IMR-90 (cell line): ENCODE results near the gene HLA-E. TPM values are rescaled to one million over a fixed set of nuclear protein-coding genes. Genes with fewer than 3 reads are reported as not detected.

Experiments used
- ATAC-seq: fragments of 200-7000 bp; cut with Tn5 transposase; 2 replicates; pipeline ENCODE4 v1.9.1; 2020; ENCODE audit warnings: low read depth, mild to moderate bottlenecking, moderate library complexity
- BruUV-seq: library from RNA; stranded (reverse); fragments of 400-500 nt; replicated peaks from 2 replicates; lab custom pipeline; 2021; lab: Mats Ljungman, UMichigan
- CTCF ChIA-PET: fragments of 300-600 bp; formaldehyde crosslinking; extraction: SDS; loops from one replicate; lab custom pipeline; 2021; ENCODE audit warnings: antibody characterized with exemption; lab: Yijun Ruan, JAX
- POLR2A ChIA-PET: fragments of 300-600 bp; sonication (Branson Sonifier 250); formaldehyde crosslinking; loops from one replicate; lab custom pipeline; 2022; ENCODE audit warnings: antibody characterized with exemption; ENCODE audit not compliant: unreplicated experiment; lab: Charles Lee
- DNase-seq: peaks from one replicate; pipeline ENCODE4 v3.0.0; 2013
- H2AFZ ChIP-seq: replicated peaks from 2 replicates; pipeline ENCODE3; 2013; ENCODE audit warnings: low read length, mild to moderate bottlenecking; ENCODE audit not compliant: poor library complexity
- H2AK5ac ChIP-seq: 2 replicates; pipeline ENCODE4 v1.6.1; 2013; ENCODE audit warnings: low read depth, low read length, inconsistent platforms
- H2AK9ac ChIP-seq: replicated peaks from 2 replicates; pipeline ENCODE3; 2013; ENCODE audit warnings: mild to moderate bottlenecking, low read depth, low read length, moderate library complexity; ENCODE audit not compliant: poor library complexity
- H2BK120ac ChIP-seq: 2 replicates; pipeline ENCODE4 v1.6.1; 2013; ENCODE audit warnings: low read depth, low read length, inconsistent platforms
- H2BK15ac ChIP-seq: 3 replicates; pipeline ENCODE4 v1.6.1; 2013; ENCODE audit warnings: low read depth, low read length, inconsistent platforms
- H2BK20ac ChIP-seq: 2 replicates; pipeline ENCODE4 v1.6.1; 2013; ENCODE audit warnings: low read depth, mild to moderate bottlenecking, inconsistent platforms, low read length, moderate library complexity
- H2BK5ac ChIP-seq: 2 replicates; pipeline ENCODE4 v1.6.1; 2013; ENCODE audit warnings: mild to moderate bottlenecking, low read depth, low read length, inconsistent platforms; ENCODE audit not compliant: poor library complexity, severe bottlenecking
- H3K14ac ChIP-seq: replicated peaks from 2 replicates; pipeline ENCODE4 v1.6.1; 2013; ENCODE audit warnings: low read depth, low read length, inconsistent platforms
- H3K18ac ChIP-seq: 2 replicates; pipeline ENCODE4 v1.6.1; 2013; ENCODE audit warnings: low read depth, low read length, control low read depth
- H3K23ac ChIP-seq: 2 replicates; pipeline ENCODE4 v1.6.1; 2013; ENCODE audit warnings: low read depth, low read length, inconsistent platforms
- H3K27ac ChIP-seq: 2 replicates; pipeline ENCODE4 v1.5.1; 2013; ENCODE audit warnings: mild to moderate bottlenecking, control low read depth, low read length; ENCODE audit not compliant: insufficient read depth
- H3K27me3 ChIP-seq: 2 replicates; pipeline ENCODE4 v1.6.1; 2013; ENCODE audit warnings: low read length; ENCODE audit not compliant: control insufficient read depth, insufficient read depth
- H3K36me3 ChIP-seq: 2 replicates; pipeline ENCODE4 v1.6.1; 2013; ENCODE audit warnings: low read length, mixed read lengths; ENCODE audit not compliant: control insufficient read depth, insufficient read depth
- H3K4ac ChIP-seq: 2 replicates; pipeline ENCODE4 v1.6.1; 2013; ENCODE audit warnings: low read depth, low read length, inconsistent platforms
- H3K4me1 ChIP-seq: 2 replicates; pipeline ENCODE4 v1.6.1; 2013; ENCODE audit warnings: low read length, mixed read lengths; ENCODE audit not compliant: control insufficient read depth, insufficient read depth
- H3K4me2 ChIP-seq: 2 replicates; pipeline ENCODE4 v1.6.1; 2013; ENCODE audit warnings: low read depth, mild to moderate bottlenecking, control low read depth, low read length, moderate library complexity
- H3K4me3 ChIP-seq: 2 replicates; pipeline ENCODE4 v1.5.1; 2013; ENCODE audit warnings: low read depth, mild to moderate bottlenecking, control low read depth, low read length, moderate library complexity; ENCODE audit not compliant: insufficient read depth
- H3K56ac ChIP-seq: 2 replicates; pipeline ENCODE4 v1.6.1; 2013; ENCODE audit warnings: low read length, inconsistent platforms; ENCODE audit not compliant: insufficient read depth; ENCODE audit errors: extremely low read depth
- H3K79me1 ChIP-seq, 2 experiments: 2 replicates each; pipeline ENCODE4 v1.6.1; 2013; ENCODE audit warnings: low read length in 2 of 2, inconsistent platforms in 1 of 2, low read depth in 1 of 2
- H3K9ac ChIP-seq: 2 replicates; pipeline ENCODE4 v1.6.1; 2013; ENCODE audit warnings: low read depth, low read length, control low read depth
- H3K9me1 ChIP-seq: 2 replicates; pipeline ENCODE4 v1.6.1; 2013; ENCODE audit warnings: low read length, inconsistent platforms; ENCODE audit not compliant: insufficient read depth
- H3K9me3 ChIP-seq: 2 replicates; pipeline ENCODE4 v1.6.1; 2013; ENCODE audit warnings: low read length; ENCODE audit not compliant: control insufficient read depth, insufficient read depth
- H4K20me1 ChIP-seq: 2 replicates; pipeline ENCODE4 v1.6.1; 2013; ENCODE audit warnings: low read length, inconsistent platforms; ENCODE audit not compliant: insufficient read depth
- H4K5ac ChIP-seq: 2 replicates; pipeline ENCODE4 v1.6.1; 2013; ENCODE audit warnings: mild to moderate bottlenecking, low read depth, low read length, control low read depth
- H4K8ac ChIP-seq, 2 experiments: 2 replicates each; pipeline ENCODE4 v1.6.1; 2013; ENCODE audit warnings: low read depth in 2 of 2, low read length in 2 of 2, control low read depth in 1 of 2, inconsistent platforms in 1 of 2
- H4K91ac ChIP-seq: 2 replicates; pipeline ENCODE4 v1.6.1; 2013; ENCODE audit warnings: low read depth, low read length, inconsistent platforms; ENCODE audit not compliant: insufficient read depth
- BHLHE40 ChIP-seq: fragments of 150-350 bp; IDR thresholded peaks from 2 replicates; pipeline ENCODE4 v1.6.1; 2016; ENCODE audit warnings: mild to moderate bottlenecking, low read depth, low read length
- CEBPB ChIP-seq: IDR thresholded peaks from 2 replicates; pipeline ENCODE4 v1.6.1; 2012; ENCODE audit warnings: low read depth, low read length, improper control_type of control experiment
- CHD1 ChIP-seq: IDR thresholded peaks from 2 replicates; pipeline ENCODE4 v1.6.1; 2012; ENCODE audit warnings: low read depth, low read length, improper control_type of control experiment
- FOS ChIP-seq: fragments of 150-350 bp; IDR thresholded peaks from 2 replicates; pipeline ENCODE4 v1.6.1; 2016; ENCODE audit warnings: low read depth, low read length
- MAFK ChIP-seq: IDR thresholded peaks from 2 replicates; pipeline ENCODE4 v1.6.1; 2012; ENCODE audit warnings: low read depth, low read length, improper control_type of control experiment
- MAZ ChIP-seq: IDR thresholded peaks from 2 replicates; pipeline ENCODE4 v1.6.1; 2012; ENCODE audit warnings: low read depth, mild to moderate bottlenecking, low read length, improper control_type of control experiment, moderate library complexity, borderline replicate concordance
- MXI1 ChIP-seq: IDR thresholded peaks from 2 replicates; pipeline ENCODE4 v1.6.1; 2012; ENCODE audit warnings: low read depth, mild to moderate bottlenecking, low read length, moderate library complexity, borderline replicate concordance
- NFE2L2 ChIP-seq: fragments of 150-350 bp; IDR thresholded peaks from 2 replicates; pipeline ENCODE4 v1.6.1; 2016; ENCODE audit warnings: low read depth, mild to moderate bottlenecking, low read length
- POLR2A ChIP-seq: IDR thresholded peaks from 2 replicates; pipeline ENCODE4 v1.6.1; 2012; ENCODE audit warnings: mild to moderate bottlenecking, low read depth, low read length
- RAD21 ChIP-seq: IDR thresholded peaks from 2 replicates; pipeline ENCODE4 v1.6.1; 2012; ENCODE audit warnings: low read length, improper control_type of control experiment
- RCOR1 ChIP-seq: IDR thresholded peaks from 2 replicates; pipeline ENCODE4 v1.6.1; 2012; ENCODE audit warnings: mild to moderate bottlenecking, low read length, improper control_type of control experiment; ENCODE audit not compliant: insufficient replicate concordance
- RFX5 ChIP-seq: IDR thresholded peaks from 2 replicates; pipeline ENCODE4 v1.8.0; 2012; ENCODE audit warnings: low read depth, mild to moderate bottlenecking, low read length, moderate library complexity
- SMC3 ChIP-seq: fragments of 150-350 bp; IDR thresholded peaks from 2 replicates; pipeline ENCODE4 v1.6.1; 2016; ENCODE audit warnings: low read depth, mild to moderate bottlenecking, antibody characterized with exemption, low read length, moderate library complexity
- WGBS, 2 experiments: methylation state at CpG; one replicate each; pipeline versions ENCODE4 v1.1.5 to v1.1.7; 2013; ENCODE audit warnings: missing lambda C conversion rate in 2 of 2; ENCODE audit not compliant: insufficient read length in 1 of 2; ENCODE audit errors: extremely low coverage in 2 of 2; 5-methylcytosine and 5-hydroxymethylcytosine counted together
- dilution Hi-C: fragments of 300-500 bp; cut with HindIII; formaldehyde crosslinking; loops from one replicate; pipeline ENCODE4 v1.14.3; 2018; ENCODE audit warnings: low sequenced_read_pairs; ENCODE audit not compliant: unreplicated experiment
- in situ Hi-C: fragments of 300-500 bp; cut with MboI; formaldehyde crosslinking; loops from 3 replicates; pipeline ENCODE4 v1.14.3; 2019; ENCODE audit warnings: low sequenced_read_pairs, inconsistent platforms, mixed read lengths
- intact Hi-C: fragments of 100-400 bp; cut with micrococcal nuclease; formaldehyde crosslinking; loops from 2 replicates; pipeline ENCODE4 v1.10.0; 2022
- polyA plus RNA-seq, 3 experiments: library from polyadenylated mRNA; depleted of rRNA; stranded (reverse); fragments of >200 nt; gene quantifications; 2 replicates each; pipeline ENCODE4 v1.2.3, GENCODE V29; 2012; ENCODE audit warnings: low replicate concordance in 1 of 3
- total RNA-seq: library from RNA; depleted of rRNA; stranded (reverse); fragments of >200 nt; gene quantifications from 2 replicates; pipeline ENCODE4 v1.2.3, GENCODE V29; 2012
- TF ChIP-seq, protein P1 (sequence below): conservative IDR thresholded peaks from 2 replicates; pipeline ENCODE4 v1.5.1; 2012; ENCODE audit warnings: mild to moderate bottlenecking, low read depth, low read length, improper control_type of control experiment
- TF ChIP-seq, protein P2 (sequence below): fragments of 150-350 bp; IDR thresholded peaks from 2 replicates; pipeline ENCODE4 v1.6.1; 2016; ENCODE audit warnings: low read depth, mild to moderate bottlenecking, low read length, moderate library complexity, borderline replicate concordance
- TF ChIP-seq, protein P3 (sequence below): fragments of 150-350 bp; IDR thresholded peaks from 2 replicates; pipeline ENCODE4 v1.6.1; 2017; ENCODE audit warnings: mild to moderate bottlenecking, antibody characterized with exemption, low read length, low read depth

Gene HLA-E
- total and polyA plus RNA-seq, 2 of the 4 experiments (the other 2 are of a cell fraction): 83.6 to 84.8 TPM

GRCh38 chr6:30441171-30441570 is 48.1 kb upstream of the HLA-E start:
- H4K8ac ChIP-seq: no peak overlapping the region
- H3K9ac ChIP-seq: no peak overlapping the region
- H3K23ac ChIP-seq: no peak overlapping the region
- no peak overlapping the region for H3K4me2 ChIP-seq
- in situ Hi-C loops: no loop called here
- H2BK20ac ChIP-seq: no peak overlapping the region
- H4K20me1 ChIP-seq: no peaks in the 10 kb centered on the region
- H3K27me3 ChIP-seq: peaks cover 43% of the 10 kb centered on the region
- no peak overlapping the region for H3K4me3 ChIP-seq
- no peak overlapping the region for H2BK5ac ChIP-seq
- H2BK15ac ChIP-seq: no peak overlapping the region
- POLR2A ChIA-PET: no interaction called here
- H3K14ac ChIP-seq: no peak overlapping the region
- H3K9me1 ChIP-seq: no peaks in the 10 kb centered on the region
- no peaks in the 10 kb centered on the region for H3K79me1 ChIP-seq
- no peak overlapping the region for H2BK120ac ChIP-seq
- intact Hi-C loops: no loop called here
- no peak overlapping the region for H3K27ac ChIP-seq
- TF ChIP-seq RCOR1: no peak
- TF ChIP-seq MAFK: no peak
- TF ChIP-seq POLR2A: no peak
- no peak for TF ChIP-seq CEBPB
- no peak for TF ChIP-seq BHLHE40
- TF ChIP-seq MXI1: no peak
- TF ChIP-seq, protein P1, sequence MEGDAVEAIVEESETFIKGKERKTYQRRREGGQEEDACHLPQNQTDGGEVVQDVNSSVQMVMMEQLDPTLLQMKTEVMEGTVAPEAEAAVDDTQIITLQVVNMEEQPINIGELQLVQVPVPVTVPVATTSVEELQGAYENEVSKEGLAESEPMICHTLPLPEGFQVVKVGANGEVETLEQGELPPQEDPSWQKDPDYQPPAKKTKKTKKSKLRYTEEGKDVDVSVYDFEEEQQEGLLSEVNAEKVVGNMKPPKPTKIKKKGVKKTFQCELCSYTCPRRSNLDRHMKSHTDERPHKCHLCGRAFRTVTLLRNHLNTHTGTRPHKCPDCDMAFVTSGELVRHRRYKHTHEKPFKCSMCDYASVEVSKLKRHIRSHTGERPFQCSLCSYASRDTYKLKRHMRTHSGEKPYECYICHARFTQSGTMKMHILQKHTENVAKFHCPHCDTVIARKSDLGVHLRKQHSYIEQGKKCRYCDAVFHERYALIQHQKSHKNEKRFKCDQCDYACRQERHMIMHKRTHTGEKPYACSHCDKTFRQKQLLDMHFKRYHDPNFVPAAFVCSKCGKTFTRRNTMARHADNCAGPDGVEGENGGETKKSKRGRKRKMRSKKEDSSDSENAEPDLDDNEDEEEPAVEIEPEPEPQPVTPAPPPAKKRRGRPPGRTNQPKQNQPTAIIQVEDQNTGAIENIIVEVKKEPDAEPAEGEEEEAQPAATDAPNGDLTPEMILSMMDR: no peak
- no peak for TF ChIP-seq RAD21
- no peak for TF ChIP-seq NFE2L2
- TF ChIP-seq, protein P2, sequence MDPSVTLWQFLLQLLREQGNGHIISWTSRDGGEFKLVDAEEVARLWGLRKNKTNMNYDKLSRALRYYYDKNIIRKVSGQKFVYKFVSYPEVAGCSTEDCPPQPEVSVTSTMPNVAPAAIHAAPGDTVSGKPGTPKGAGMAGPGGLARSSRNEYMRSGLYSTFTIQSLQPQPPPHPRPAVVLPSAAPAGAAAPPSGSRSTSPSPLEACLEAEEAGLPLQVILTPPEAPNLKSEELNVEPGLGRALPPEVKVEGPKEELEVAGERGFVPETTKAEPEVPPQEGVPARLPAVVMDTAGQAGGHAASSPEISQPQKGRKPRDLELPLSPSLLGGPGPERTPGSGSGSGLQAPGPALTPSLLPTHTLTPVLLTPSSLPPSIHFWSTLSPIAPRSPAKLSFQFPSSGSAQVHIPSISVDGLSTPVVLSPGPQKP: no peak
- TF ChIP-seq SMC3: no peak
- TF ChIP-seq, protein P3, sequence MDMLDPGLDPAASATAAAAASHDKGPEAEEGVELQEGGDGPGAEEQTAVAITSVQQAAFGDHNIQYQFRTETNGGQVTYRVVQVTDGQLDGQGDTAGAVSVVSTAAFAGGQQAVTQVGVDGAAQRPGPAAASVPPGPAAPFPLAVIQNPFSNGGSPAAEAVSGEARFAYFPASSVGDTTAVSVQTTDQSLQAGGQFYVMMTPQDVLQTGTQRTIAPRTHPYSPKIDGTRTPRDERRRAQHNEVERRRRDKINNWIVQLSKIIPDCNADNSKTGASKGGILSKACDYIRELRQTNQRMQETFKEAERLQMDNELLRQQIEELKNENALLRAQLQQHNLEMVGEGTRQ: no peak
- TF ChIP-seq FOS: no peak
- TF ChIP-seq MAZ: no peak
- TF ChIP-seq CHD1: no peak
- no peak for TF ChIP-seq RFX5
- H3K18ac ChIP-seq: no peak overlapping the region
- no peak overlapping the region for H4K91ac ChIP-seq
- DNase-seq (no peak), ATAC-seq (no peak)
- H3K4me1 ChIP-seq: peaks cover 2% of the 10 kb centered on the region; the same call in 1 of the 2 replicates
- no peak overlapping the region for H2AFZ ChIP-seq
- no peak overlapping the region for H3K56ac ChIP-seq
- H3K4ac ChIP-seq: no peak overlapping the region
- CTCF ChIA-PET: interaction anchor here (1.4 kb wide), 1 partner anchor 12 kb away, joined by 6 read pairs; no protein-coding TSS in a partner anchor
- H4K5ac ChIP-seq: no peak overlapping the region
- no peak overlapping the region for H2AK5ac ChIP-seq
- dilution Hi-C loops: no loop called here
- BruUV-seq: no TSS peak
- no peaks in the 10 kb centered on the region for H3K36me3 ChIP-seq
- WGBS, 2 experiments: no CpG with 5 or more reads among the region's 3 CpGs
- H3K9me3 ChIP-seq: no peaks in the 10 kb centered on the region
- H2AK9ac ChIP-seq: no peak overlapping the region
